GM18498 (cell line): ENCODE results near the gene SLC39A7.

Experiments used
- ATAC-seq: cut with Tn5 transposase; IDR thresholded peaks from one replicate; pipeline ENCODE4 v1.9.1; 2021; ENCODE audit warnings: mild to moderate bottlenecking, moderate library complexity; ENCODE audit not compliant: unreplicated experiment

Gene SLC39A7

DNA sequence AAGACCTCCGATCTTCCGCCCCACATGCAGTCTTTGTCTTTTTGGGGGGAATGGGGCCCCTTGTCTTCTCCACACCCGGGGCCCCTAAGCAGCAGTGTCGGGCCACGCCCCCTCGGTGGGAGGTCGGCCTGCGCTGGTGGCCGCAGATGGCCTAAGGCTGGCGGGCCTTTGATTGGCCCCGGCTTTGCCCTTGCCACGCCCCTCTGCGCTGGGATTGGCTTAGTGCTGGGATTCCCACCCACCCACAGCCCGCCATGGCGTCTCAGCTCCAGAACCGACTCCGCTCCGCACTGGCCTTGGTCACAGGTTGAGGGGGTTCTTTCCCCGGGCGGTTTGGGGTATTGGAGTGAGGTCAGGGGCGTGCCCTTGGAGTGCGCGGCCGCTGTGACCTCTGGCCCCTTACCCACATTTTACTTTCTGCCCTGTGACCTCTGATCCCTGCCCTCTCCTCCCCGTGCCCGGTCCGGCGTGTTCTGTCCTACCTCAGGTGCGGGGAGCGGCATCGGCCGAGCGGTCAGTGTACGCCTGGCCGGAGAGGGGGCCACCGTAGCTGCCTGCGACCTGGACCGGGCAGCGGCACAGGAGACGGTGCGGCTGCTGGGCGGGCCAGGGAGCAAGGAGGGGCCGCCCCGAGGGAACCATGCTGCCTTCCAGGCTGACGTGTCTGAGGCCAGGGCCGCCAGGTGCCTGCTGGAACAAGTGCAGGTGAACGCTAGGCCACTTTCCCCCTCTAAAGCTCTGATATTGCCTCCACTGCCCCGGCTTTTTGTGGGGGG is 3.9 kb downstream of the SLC39A7 start, which contains the start of gene HSD17B8:
TSS of gene HSD17B8 (plus strand) at position 241 of the 776 bp plus-strand sequence. CDS start at position 255, 14 bp downstream.
- peak; percentile 52 for ATAC-seq

DNA sequence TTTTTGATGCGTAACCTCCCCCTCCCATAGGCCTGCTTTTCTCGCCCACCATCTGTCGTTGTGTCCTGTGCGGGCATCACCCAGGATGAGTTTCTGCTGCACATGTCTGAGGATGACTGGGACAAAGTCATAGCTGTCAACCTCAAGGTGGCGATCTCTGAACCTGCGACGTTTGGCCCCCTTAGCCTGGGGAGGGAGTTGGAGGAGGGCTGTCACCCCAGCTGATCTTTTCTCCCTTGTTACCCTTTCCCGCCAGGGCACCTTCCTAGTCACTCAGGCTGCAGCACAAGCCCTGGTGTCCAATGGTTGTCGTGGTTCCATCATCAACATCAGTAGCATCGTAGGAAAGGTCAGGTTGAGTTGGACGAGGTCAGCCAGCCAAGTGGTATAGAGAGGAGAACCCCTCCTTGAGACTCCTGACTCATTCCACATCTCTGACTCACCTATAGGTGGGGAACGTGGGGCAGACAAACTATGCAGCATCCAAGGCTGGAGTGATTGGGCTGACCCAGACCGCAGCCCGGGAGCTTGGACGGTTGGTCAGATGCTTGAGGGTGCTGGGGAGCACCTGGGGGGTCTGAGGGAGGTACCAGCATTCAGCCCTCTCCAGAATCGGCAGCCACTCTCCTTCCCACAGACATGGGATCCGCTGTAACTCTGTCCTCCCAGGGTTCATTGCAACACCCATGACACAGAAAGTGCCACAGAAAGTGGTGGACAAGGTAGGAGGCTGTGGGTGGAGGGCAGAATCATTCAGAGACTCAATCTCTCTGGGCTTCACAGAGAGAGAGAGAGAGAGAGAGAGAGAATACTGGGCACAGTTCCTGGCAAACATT is 4.7 kb downstream of the SLC39A7 start:
- no peak for ATAC-seq

DNA sequence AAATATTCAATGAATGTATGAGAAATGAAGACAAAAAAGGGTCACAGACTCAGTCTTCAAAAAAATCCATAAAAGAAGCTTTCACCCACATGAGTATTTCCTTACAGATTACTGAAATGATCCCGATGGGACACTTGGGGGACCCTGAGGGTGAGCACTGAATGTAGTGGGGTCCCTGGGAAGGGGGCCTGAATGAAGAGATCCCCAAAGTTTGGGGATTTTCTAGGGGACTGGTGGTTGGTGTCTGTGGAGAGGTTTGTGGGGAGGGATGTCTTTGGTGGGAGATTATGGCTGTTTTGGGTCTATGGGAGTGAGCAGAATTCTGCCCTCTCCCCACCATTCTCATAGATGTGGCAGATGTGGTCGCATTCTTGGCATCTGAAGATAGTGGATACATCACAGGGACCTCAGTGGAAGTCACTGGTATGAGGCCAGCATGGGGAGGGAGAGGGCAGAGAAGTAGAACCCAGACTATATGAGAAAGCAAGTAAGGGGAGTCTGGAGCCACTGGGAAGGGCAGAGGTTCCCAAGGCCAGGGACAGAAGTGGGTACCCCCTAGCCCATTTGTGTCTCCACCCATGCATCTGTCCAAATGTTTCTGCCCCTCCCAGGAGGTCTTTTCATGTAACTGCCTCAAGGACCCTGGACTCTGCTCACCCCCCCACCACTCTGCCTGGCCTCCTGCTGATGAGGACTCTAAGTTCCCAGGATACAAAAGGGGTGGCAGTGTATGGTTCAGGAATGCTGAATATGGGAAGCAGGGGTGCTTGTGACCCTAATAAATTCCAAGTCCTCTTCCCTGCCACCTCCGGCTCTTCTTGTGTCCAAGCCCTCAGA is 5.6 kb downstream of the SLC39A7 start:
- ATAC-seq = no peak

DNA sequence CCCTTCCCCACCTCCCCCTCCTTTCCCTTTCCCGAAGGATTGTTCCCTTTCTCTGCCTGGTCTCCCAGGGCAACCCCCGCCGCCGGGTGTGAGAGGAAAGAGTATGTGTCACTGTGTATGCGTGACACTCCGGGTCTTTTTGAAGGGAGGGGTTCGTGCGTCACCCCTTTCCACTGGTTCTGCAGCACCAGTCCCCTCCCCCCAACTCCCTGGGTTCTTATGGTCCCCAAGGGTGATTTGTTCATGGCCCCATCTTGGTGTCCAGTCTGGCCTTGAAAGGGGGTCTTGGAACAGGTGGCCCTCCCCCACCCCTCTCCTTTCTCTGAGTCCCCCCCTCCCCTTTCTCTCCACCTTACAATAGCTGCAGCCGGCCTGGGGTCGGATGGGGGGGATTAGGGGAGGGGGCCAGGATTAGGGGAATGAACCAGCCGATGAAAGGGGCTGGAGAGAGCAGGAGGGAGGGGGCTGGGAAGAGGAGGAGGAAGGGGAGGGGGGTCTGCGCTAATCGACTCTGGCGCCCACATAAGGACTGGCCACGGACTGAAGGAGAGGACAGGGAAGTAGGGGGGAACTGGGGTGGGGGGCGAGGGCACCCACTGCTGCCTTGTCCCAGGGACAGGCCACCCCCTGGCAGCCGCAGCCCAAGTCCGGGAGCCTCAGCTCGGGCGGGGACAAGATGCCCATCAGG is 6.3 kb downstream of the SLC39A7 start:
- no peak for ATAC-seq

DNA sequence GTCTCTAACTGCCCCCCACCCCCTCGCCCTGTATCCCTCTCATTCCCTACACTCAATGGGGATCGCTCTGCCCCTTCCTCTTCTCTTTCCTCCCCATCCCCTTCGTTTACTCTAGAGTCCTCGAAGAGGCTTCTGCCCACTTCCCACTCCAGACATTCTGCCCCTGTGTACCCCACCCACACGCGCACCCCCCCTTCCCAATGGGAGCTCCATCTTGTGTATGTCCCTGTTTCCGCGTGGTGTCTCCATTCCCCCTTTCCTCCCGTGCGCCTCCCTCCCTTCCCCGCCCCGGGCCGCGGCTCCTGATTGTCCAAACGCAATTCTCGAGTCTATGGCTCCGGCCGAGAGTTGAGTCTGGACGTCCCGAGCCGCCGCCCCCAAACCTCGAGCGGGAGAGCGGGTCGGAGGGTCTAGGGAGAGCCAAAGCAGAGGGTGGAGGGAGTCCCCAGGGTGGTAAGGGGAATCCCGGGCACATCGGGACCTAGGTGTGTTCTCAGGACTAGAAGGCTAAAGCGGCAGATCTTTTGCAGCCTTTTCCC is 7.0 kb downstream of the SLC39A7 start:
- no peak for ATAC-seq

DNA sequence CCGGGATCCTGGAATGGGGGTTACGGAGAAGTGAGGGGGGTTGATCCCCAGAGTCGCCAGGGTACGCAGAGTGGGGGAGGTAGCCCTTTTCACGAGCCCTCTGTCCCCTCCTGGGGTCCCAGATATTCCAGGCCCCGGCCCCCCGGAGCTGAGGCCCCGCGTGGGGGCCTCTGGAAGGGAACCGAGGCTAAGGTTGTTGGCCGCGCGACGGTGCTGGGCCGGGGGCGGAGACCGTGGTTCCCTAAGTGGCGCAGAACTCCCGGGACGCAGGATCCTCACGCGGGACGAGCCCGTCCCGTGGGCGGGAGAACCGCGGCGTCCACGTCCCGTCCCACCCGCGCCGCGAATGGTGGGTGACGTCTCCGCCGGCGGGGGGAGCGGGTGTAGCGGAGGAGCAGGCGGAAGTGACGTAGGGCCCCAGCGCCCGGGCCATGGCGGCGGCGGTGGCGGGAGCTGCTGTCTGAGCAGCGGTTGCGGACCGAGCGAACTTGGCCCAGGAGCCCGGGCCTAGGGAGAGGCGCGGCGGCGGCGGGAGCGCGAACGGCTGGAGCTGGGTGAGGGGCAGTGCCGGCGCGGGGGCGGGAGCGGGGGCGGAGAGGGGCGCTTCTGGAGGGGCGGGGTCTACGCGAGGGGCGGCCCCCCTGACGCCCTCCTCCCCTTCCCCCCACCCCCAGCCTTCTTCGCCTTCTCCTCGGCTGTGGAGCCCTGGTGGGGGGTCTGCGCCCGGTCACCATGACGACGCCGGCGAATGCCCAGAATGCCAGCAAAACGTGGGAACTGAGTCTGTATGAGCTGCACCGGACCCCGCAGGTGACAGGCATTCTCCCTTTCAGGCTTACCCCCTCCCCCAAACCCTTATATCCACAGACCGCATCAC is 7.7 kb downstream of the SLC39A7 start, which contains the start of gene RING1:
TSS of gene RING1 (plus strand) at position 410 of the 877 bp plus-strand sequence. CDS start at position 733, 323 bp downstream.
- ATAC-seq = peak; percentile 58

DNA sequence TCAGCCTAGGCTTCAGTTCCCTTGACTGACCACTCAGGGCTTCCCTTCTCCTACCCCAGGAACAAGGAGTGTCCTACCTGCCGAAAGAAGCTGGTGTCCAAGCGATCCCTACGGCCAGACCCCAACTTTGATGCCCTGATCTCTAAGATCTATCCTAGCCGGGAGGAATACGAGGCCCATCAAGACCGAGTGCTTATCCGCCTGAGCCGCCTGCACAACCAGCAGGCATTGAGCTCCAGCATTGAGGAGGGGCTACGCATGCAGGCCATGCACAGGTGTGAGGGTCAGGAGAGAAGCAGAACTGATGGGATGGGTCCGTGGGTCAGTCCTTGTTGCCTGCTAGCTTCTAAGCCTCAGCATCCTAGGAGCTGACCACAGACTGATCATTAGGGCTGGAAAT is 9.2 kb downstream of the SLC39A7 start:
- ATAC-seq = no peak

DNA sequence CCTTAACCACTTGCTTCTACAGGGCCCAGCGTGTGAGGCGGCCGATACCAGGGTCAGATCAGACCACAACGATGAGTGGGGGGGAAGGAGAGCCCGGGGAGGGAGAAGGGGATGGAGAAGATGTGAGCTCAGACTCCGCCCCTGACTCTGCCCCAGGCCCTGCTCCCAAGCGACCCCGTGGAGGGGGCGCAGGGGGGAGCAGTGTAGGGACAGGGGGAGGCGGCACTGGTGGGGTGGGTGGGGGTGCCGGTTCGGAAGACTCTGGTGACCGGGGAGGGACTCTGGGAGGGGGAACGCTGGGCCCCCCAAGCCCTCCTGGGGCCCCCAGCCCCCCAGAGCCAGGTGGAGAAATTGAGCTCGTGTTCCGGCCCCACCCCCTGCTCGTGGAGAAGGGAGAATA is 10.5 kb downstream of the SLC39A7 start:
- no peak for ATAC-seq

DNA sequence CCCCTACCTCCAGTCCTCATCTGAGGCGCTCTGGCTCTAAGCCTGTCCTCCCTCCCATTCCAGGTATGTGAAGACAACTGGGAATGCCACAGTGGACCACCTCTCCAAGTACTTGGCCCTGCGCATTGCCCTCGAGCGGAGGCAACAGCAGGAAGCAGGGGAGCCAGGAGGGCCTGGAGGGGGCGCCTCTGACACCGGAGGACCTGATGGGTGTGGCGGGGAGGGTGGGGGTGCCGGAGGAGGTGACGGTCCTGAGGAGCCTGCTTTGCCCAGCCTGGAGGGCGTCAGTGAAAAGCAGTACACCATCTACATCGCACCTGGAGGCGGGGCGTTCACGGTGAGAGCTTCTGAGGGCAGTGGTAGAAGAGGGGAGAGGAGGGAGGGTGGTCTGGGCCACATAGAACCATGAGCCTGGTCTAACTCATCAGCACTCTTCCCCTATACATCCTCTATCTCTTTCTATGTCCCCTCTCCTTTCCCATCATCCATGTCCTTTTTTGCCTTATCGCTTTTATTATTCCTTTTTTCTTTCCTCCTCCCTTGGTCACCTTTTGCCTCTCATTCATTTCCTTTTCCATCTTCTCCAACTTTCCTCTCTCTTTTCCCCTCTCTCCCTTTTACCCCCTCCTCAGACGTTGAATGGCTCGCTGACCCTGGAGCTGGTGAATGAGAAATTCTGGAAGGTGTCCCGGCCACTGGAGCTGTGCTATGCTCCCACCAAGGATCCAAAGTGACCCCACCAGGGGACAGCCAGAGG is 11.2 kb downstream of the SLC39A7 start:
- no peak for ATAC-seq

DNA sequence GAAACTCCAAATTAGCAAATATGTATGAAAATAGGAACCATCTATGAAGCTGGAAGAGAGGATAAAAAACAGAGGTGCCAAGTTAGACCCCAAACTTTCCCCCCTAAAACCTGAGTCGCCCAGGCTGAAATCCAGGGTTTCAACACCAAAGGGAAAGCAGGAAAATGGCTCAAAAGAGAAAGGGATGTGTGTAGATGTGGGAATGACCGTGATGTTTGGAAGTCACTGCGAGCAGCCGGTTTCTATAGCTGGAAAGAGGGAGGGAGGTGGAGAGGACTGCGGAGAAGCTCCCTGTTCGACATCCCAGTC is 12.1 kb downstream of the SLC39A7 start:
- no peak for ATAC-seq

DNA sequence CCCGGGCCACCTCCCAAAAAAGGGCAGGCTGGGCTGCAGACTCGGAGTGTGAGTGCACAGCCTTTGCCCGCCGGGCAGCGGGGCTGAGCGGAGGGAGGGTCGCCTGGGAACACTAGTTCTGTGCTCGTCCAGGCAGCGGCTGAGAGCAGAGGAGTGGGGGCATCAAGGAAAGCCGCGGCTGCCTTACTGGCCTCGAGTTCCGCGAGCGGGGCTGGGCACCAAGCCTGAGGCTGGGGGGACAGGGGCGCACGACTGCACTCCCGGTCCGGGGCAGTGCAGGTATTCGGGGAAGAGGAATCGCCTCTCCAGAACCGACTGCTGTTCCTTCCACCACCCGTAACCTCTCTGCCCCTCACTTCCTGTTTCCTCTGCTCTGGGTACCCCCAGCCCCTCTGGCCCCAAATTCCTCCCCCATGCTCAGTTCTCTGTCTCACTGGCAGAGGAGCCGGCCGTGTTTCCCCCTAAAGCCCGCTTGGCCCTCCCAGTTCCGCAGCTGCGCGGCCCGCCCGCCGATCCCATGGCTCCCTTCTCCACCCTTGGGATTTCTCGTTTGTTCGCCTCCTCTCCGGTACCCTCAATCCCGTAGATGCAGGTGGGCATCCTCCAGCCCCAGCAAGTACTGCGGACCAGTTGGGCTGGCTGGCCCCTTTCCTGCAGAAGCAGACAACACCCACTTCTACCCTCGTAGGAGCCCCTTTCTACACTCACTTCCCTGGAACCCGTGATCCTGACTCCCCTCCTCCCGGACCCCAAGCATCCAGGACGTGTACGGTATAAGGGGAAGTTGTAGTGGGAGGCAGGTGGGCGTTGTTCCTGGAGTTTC is 12.7 kb downstream of the SLC39A7 start:
- no peak for ATAC-seq

DNA sequence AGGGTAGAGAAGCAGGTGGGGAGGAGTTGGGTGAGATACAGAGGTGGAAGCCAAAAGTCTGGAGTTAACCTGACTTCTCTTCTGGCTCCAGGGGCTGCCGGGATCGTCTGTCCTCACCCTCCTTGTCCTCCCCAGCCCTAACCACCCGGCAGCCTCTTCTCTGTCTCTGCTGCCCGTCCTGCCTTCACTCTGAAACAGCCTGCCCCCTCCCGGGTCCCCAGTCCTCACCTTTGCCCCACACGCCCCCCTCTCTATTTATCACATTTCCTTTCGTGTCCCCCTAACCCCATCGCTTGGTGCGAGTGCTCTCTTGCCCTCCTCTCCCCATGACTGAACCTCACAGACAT is 13.3 kb downstream of the SLC39A7 start:
- ATAC-seq = no peak

DNA sequence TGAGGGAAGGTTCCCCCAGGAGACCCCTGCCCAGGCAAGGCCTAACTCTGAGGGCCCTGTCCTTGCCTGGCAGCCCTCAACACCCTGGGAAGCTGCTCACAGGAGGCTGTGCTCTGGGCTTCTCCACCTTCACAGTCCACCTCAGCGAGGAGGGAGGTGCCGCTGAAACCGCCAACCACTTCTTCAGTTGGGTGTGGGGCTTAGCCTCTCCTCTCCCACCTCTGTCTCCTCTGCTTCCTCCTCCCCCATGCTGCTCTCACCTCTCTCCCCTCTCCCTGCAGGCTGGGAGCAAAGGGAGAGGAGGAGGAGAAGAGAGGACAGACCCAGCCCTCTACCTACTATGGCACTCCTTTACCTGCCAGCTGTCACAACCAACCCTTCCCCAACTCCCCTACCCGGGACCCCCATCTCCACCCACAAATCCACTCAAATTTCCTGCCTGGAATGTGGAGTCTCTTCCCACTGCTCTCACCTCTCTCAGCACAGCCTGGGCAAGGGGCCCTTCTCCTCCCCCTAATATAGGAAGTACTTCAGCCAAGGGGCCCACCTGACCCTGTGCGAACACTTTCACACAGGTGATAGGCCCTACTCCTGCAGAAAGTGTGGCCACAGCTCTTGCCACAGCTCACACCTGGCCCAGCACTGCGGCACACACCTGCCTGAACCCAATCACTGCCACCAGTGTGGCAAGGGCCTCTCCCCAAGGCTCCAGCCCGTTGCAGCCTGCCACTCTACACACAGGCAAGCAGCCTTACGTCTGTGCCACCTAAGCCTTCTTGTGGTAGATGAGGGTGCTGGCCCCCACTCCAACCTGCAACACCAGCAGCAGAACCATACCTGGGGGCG is 14.8 kb downstream of the SLC39A7 start:
- ATAC-seq = no peak

DNA sequence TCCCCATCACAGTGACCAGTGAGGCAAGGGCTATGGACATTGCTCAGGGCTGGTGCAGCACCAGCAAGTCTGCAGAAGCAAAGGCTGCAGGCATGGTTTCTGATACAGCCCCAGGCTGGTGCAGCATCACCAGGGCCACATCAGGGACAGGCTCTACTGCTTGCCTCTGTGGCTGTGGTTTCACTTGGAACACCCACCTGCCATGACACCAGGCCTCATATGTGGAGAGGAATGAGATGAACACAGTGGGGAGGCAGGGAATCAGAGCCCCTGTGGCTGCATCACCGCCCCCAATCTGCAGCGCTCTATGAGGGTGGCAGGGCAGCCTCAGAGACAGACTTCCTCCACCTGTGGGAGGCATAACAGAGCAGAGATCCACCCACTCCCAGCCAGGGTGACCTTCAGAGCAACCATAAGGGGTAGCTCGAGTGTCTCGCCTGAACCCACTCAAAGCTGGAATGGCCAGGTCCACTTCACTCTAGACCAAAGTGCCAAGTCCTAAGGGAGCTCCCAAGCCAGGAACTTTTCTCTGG is 15.5 kb downstream of the SLC39A7 start:
- no peak for ATAC-seq

DNA sequence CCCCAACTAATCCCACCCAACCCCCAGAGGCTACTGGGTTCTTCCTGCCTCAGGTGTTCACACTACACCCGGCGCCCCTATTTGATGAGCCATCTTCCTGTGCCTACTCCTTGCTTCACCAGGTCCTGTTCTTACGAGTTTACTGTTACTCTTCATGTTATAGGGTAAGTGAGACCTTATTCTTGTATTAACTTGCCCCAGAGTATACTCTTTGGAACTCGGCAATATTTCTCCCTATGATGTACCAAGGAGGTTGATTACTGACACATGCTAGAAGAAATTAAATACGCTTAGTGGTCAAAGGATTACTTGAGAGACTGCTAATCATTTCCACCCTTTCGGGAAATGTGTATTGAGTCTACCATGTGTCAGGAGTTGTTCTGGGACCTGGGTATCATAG is 16.6 kb downstream of the SLC39A7 start:
- ATAC-seq = no peak

DNA sequence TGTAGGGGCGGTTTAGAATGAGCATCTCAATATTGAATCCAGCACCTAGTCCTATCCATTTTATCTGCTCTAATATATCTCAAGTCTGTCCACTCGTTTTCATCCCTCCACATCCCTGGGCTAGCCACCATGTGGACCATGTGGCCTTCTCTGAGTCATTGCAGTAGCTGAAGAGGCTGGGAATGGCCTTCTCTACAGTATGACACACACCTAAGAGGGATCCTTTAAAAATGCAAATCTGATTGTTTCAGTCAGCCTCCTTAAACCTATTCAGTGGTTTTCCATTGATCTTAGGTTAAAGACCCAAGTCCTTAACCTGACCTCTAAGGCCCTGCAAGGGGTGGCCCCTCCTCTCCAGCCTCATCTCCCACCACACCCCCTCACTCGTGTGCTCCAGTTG is 17.0 kb downstream of the SLC39A7 start:
- ATAC-seq = no peak
